Progenitor cell of endocrine pancreas (in vitro differentiated cells): Measurements from ENCODE around the gene STAMBP. TPM values are rescaled to one million over a fixed set of nuclear protein-coding genes. Genes with fewer than 3 reads are reported as not detected.

ENCODE experiments used
- DNase-seq: peaks from one replicate; pipeline ENCODE4 v3.0.0; 2021; ENCODE audit warnings: low spot score; ENCODE audit not compliant: unreplicated experiment
- H3K27ac Mint-ChIP-seq: 2 replicates; pipeline ENCODE4 v1.8.0; 2021; ENCODE audit warnings: mild to moderate bottlenecking, moderate library complexity, mixed read lengths
- H3K27me3 Mint-ChIP-seq: 2 replicates; pipeline ENCODE4 v1.8.0; 2021; ENCODE audit warnings: mixed read lengths
- H3K36me3 Mint-ChIP-seq: 2 replicates; pipeline ENCODE4 v1.8.0; 2022; ENCODE audit warnings: mixed read lengths; ENCODE audit not compliant: insufficient read depth
- H3K4me1 Mint-ChIP-seq: 2 replicates; pipeline ENCODE4 v1.8.0; 2021; ENCODE audit warnings: low read depth, mixed read lengths
- H3K4me3 Mint-ChIP-seq: 2 replicates; pipeline ENCODE4 v1.8.0; 2021; ENCODE audit warnings: low read depth, mild to moderate bottlenecking, moderate library complexity, mixed read lengths
- H3K9me3 Mint-ChIP-seq: 2 replicates; pipeline ENCODE4 v1.8.0; 2021; ENCODE audit warnings: low read depth, mixed read lengths
- total RNA-seq: library from RNA; stranded (reverse); gene quantifications from 2 replicates; pipeline ENCODE4 v1.2.1, GENCODE V29; 2021
- TF ChIP-seq, protein P1 (sequence below): fragments of 200-600 bp; sonication (generic); IDR thresholded peaks from one replicate; pipeline ENCODE4 v1.5.0; 2021; ENCODE audit warnings: antibody characterized with exemption, mild to moderate bottlenecking; ENCODE audit not compliant: unreplicated experiment

Gene STAMBP
- total RNA-seq, 1 donor from 2014 or later: 39.0 TPM

- Mint-ChIP-seq H3K36me3 (no peaks in the 10 kb centered on the region), H3K9me3 (no peaks in the 10 kb centered on the region), H3K27me3 (peaks cover 14% of the 10 kb centered on the region), H3K4me3 (no peak overlapping the region), H3K4me1 (no peaks in the 10 kb centered on the region), H3K27ac (no peak overlapping the region)
- no peak for DNase-seq
- TF ChIP-seq, protein P1, sequence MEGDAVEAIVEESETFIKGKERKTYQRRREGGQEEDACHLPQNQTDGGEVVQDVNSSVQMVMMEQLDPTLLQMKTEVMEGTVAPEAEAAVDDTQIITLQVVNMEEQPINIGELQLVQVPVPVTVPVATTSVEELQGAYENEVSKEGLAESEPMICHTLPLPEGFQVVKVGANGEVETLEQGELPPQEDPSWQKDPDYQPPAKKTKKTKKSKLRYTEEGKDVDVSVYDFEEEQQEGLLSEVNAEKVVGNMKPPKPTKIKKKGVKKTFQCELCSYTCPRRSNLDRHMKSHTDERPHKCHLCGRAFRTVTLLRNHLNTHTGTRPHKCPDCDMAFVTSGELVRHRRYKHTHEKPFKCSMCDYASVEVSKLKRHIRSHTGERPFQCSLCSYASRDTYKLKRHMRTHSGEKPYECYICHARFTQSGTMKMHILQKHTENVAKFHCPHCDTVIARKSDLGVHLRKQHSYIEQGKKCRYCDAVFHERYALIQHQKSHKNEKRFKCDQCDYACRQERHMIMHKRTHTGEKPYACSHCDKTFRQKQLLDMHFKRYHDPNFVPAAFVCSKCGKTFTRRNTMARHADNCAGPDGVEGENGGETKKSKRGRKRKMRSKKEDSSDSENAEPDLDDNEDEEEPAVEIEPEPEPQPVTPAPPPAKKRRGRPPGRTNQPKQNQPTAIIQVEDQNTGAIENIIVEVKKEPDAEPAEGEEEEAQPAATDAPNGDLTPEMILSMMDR: no peak
Measured at GRCh38 chr2:73889206-73889605, 60.4 kb downstream of the STAMBP start.

DNA sequence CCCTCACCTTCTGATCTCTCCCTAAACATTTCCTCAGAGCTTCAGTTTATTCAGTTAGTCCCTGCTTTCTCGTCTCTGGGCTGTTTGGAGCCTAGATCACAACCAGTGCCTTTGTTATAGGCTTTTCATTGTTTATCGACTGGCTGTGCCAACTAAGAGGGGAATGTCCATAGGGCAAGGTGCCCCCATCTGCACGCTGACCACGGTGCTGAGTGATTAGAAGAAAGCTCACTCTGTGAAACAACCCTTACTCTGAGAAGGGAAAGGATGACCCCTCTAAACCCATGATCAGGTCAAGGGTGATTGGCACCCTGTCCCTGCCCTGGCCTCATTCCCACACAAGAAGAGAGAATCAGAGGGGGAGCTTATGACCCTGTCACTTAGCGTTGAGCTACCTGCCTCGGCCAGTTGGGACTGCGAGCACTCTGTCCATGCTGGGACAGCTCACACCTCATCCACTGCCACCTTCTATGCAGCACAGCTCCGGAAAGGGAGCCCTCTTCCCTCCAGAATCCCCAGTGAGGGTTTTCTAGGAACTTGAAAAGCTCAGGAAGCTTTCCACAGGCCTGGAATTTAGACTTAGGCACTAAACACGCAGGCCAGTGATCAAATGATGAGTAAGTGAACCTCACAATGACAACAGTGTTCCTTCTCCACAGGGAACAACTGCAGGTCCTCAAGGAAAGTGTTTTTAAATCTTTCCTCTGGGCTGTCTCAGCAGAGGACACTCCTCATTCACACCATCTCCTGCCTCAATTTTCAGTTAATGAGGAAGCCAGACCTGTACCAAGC, 61.7 kb downstream of the STAMBP start:
- no peak for DNase-seq
- no peaks in the 10 kb centered on the region for H3K9me3 Mint-ChIP-seq
- H3K27ac Mint-ChIP-seq: no peak overlapping the region
- peaks cover 14% of the 10 kb centered on the region for H3K27me3 Mint-ChIP-seq
- H3K4me3 Mint-ChIP-seq: no peak overlapping the region
- no peaks in the 10 kb centered on the region for H3K4me1 Mint-ChIP-seq
- TF ChIP-seq, protein P1: no peak
- no peaks in the 10 kb centered on the region for H3K36me3 Mint-ChIP-seq

GRCh38 chr2:73891276-73891901, 62.6 kb downstream of the STAMBP start:
- TF ChIP-seq, protein P1: no peak
- Mint-ChIP-seq H3K4me1 (no peaks in the 10 kb centered on the region), H3K36me3 (no peaks in the 10 kb centered on the region), H3K27ac (no peak overlapping the region), H3K4me3 (no peak overlapping the region), H3K27me3 (peaks cover 8% of the 10 kb centered on the region), H3K9me3 (no peaks in the 10 kb centered on the region)
- no peak for DNase-seq

DNA sequence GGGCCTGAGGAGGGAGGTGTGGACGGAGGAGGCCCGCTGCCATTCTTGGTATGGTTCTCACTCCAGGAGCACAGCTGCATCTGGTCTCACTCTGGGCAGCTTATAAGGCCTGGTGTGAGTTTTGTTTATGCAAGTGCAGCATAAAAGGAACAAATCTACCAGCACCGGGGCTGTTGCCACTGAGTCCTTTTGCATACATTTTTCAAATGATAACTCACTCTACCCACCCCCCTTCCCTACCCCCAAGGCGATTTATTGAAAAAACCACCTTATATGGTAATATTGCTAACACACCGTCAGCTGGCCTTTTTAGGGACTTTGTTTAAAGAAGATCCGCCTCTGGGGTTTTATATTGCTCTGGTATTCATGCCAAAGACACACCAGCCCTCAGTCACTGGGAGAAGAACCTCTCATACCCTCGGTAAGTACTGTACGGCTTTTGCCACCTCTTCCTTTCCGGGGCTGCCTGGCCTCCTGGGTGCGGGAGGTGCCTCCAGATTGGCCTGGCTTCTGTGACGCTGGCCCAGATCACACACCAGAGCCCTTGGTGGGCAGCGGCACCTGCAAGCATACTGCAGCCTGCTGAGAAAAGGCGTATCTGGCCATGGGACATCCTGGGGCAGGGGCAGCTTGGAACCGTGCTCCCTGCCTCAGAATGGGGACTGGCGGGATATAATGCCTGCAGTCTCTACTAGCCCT, 64.0 kb downstream of the STAMBP start, which contains the start of gene ACTG2:
TSS of gene ACTG2 (plus strand) at position 378 of the 699 bp plus-strand sequence. CDS start 8,304 bp downstream, outside the sequence.
- TF ChIP-seq, protein P1: no peak
- no peaks in the 10 kb centered on the region for H3K9me3 Mint-ChIP-seq
- no peak within 1 kb of the TSS for H3K27ac Mint-ChIP-seq
- H3K4me1 Mint-ChIP-seq: peaks cover 1% of the 10 kb centered on the region
- no peak within 1 kb of the TSS for H3K4me3 Mint-ChIP-seq
- H3K36me3 Mint-ChIP-seq: no peaks in the 10 kb centered on the region
- H3K27me3 Mint-ChIP-seq: peaks cover 9% of the 10 kb centered on the region
- DNase-seq: no peak

GRCh38 chr2:73893764-73894474, 65.2 kb downstream of the STAMBP start:
- Mint-ChIP-seq H3K27ac (no peak overlapping the region), H3K4me1 (peaks cover 1% of the 10 kb centered on the region), H3K27me3 (peaks cover 9% of the 10 kb centered on the region), H3K9me3 (no peaks in the 10 kb centered on the region), H3K36me3 (no peaks in the 10 kb centered on the region), H3K4me3 (no peak overlapping the region)
- no peak for DNase-seq
- TF ChIP-seq, protein P1: no peak
